Kidney glomerular epithelial cell (primary cell): ENCODE data around the gene BLACAT1.
"Not testable (repeated sequence)": the region's sequence is repeated elsewhere in the genome, so short reads cannot be mapped to it uniquely, and the experiment has no call there.

ENCODE experiments used
- DNase-seq: peaks from one replicate; lab custom pipeline; 2025; lab: John Stamatoyannopoulos, UW

Gene BLACAT1

DNA sequence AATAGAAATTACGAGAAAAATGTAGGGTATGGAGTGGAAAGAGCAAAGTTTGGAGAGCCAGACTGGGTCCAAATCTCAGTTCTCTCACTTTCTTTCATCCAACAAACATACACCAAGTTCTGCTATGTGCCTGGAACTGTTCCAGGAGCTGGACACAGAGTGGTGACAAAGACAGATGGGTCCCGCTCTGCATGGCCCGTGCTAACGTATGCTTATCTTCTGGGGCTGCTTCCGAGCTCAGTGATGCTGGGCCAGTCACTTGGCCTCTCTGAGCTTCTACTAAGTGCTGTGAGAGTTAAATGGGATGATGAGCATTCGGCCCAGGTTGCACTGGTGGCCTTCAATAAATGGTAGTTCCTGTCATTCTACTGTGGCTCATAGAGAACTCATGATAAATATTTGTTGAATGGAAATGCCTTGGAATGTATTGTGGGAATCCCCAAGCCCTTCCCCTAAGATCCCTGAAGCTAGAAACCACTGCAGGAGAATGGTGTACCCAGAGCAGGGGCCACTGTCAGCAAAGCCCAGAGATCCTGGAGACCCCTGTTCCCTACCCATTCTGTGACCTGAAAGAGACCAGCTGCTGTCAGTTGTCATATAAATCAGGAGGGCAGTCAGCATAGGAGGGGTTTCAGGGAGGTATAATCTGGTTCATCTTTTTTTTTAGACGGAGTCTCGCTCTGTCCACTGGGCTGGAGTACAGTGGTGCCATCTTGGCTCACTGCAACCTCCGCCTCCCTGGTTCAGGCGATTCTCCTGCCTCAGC is 37.8 kb downstream of the BLACAT1 start:
- no peak for DNase-seq

DNA sequence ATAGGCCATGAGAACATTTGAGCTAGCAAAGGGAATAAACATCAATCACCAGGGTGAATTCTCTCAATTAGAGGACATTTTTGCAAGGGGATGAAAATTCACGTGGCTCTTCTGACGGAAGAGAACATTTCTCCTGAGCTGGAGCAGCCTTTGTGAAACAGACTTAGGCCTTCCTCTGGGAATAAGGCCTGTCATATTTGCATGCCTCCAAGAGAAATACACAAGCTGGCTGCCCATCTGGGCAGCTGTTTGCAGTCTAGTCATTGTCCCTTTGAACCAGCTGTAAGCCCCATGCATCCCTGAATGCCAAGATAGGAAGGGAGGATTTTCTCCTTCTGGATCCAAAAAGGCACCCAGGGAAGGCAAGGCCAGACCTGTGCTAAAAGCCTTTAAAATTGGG is 39.5 kb downstream of the BLACAT1 start:
- DNase-seq: no peak

DNA sequence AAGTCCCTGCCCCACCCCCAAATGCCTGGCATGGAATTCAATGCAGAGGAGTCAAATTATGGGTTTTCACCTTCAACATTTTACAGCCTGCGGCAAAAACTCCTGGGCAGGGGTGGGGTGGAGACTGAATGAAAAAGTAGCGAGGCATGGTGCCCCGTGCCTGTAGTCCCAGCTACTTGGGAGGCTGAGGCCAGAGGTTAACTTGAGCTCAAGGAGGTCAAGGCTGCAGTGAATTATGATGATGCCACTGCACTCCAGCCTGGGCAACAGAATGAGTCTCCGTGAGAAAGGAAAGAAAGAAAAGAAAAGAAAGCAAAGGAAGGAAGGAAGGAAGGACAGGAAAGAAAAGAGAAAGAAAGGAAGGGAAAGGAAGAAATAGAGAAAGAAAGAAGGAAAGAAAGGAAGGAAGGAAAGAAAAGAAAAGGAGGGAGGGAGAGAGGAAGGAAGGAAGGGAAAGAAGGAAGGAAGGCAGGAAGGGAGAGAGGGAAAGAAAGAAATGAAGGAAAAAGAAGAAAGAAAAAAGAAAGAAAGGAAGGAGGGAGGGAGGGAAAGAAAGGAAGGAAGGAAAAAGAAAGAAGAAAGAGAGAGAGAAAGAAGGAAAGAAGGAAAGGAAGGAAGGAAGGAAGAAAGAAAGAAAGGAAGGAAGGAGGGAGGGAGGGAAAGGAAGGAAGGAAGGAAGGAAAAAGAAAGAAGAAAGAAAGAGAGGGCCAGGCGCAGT is 45.1 kb downstream of the BLACAT1 start:
- DNase-seq: no peak

DNA sequence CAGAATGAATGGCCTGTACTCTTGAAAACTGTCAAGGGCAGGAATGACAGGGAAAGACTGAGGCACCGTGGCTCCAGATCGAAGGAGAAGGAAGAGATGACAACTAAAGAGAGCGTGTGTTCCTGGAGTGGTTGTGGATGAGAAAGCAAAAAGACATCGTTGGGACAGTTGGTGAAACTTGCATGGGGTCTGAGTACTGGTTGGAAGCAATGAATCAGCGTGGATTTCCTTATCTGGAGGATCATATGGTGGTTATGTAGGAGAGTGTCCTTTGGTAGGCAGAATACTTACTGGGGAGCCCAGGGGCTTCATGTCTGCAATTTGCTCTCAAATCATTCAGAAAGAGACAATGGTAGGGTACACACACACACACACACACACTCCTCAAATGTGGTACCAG is 47.9 kb downstream of the BLACAT1 start:
- no peak for DNase-seq

DNA sequence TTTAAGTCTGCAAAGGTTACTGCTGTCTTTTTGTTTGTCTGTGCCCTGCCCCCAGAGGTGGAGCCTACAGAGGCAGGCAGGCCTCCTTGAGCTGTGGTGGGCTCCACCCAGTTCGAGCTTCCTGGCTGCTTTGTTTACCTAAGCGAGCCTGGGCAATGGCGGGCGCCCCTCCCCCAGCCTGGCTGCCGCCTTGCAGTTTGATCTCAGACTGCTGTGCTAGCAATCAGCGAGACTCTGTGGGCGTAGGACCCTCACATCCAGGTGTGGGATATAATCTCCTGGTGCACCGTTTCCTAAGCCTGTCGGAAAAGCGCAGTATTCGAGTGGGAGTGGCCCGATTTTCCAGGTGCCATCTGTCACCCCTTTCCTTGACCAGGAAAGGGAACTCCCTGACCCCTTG is 49.6 kb downstream of the BLACAT1 start:
- DNase-seq: not testable (repeated sequence)
